Heart left ventricle (tissue), 16 donors: ENCODE data around the gene INTS6L. TPM values are rescaled to one million over a fixed set of nuclear protein-coding genes. Genes with fewer than 3 reads are reported as not detected.

Source experiments
- ATAC-seq, 4 donors: fragments of 200-7000 bp; cut with Tn5 transposase; one replicate each; pipeline ENCODE4 v1.9.1; 2020 to 2022; ENCODE audit warnings: moderate library complexity in 4 of 4, mild to moderate bottlenecking in 3 of 4, moderate number of reproducible peaks in 1 of 4
- DNase-seq, 5 donors: peaks; one replicate each; pipeline ENCODE4 v3.0.0-alpha.2; 2020
- H3K27ac ChIP-seq, 12 donors: fragments of 200-600 bp; sonication (generic) in 4 of 12; one replicate each; pipeline versions ENCODE4 v1.5.0 to v1.8.0; 2016 to 2022; ENCODE audit warnings: mild to moderate bottlenecking in 2 of 12
- H3K27me3 ChIP-seq, 9 donors: fragments of 200-600 bp; sonication (generic) in 2 of 9; one replicate each; pipeline versions ENCODE4 v1.5.1 to v1.8.0; 2016 to 2022; ENCODE audit warnings: mild to moderate bottlenecking in 3 of 9
- H3K36me3 ChIP-seq, 9 donors: fragments of 200-600 bp; sonication (generic) in 2 of 9; one replicate each; pipeline versions ENCODE4 v1.5.0 to v1.8.0; 2018 to 2022; ENCODE audit warnings: mild to moderate bottlenecking in 2 of 9
- H3K4me1 ChIP-seq, 12 donors: fragments of 200-600 bp; sonication (generic) in 4 of 12; one replicate each; pipeline versions ENCODE4 v1.5.0 to v1.8.0; 2016 to 2022; ENCODE audit warnings: mild to moderate bottlenecking in 3 of 12
- H3K4me3 ChIP-seq, 12 donors: fragments of 200-600 bp; sonication (generic) in 4 of 12; one replicate each; pipeline versions ENCODE4 v1.5.0 to v1.8.0; 2017 to 2022; ENCODE audit warnings: mild to moderate bottlenecking in 9 of 12, moderate library complexity in 4 of 12
- H3K9me3 ChIP-seq, 12 donors: fragments of 200-600 bp; sonication (generic) in 4 of 12; one replicate each; pipeline versions ENCODE4 v1.5.0 to v1.8.0; 2016 to 2022; ENCODE audit warnings: mild to moderate bottlenecking in 1 of 12
- POLR2A ChIP-seq, 2 donors: fragments of 450-650 bp; IDR thresholded peaks; one replicate each; pipeline ENCODE4 v1.6.1; 2017; ENCODE audit warnings: antibody characterized with exemption in 2 of 2, mild to moderate bottlenecking in 2 of 2, moderate library complexity in 2 of 2
- WGBS, 4 donors: extraction: QIAGEN DNeasy Blood & Tissue Kit in 2 of 4; methylation state at CpG; one replicate each; pipeline versions ENCODE4 v1.1.5 to v1.1.7; 2013 to 2018; 5-methylcytosine and 5-hydroxymethylcytosine counted together
- intact Hi-C, 10 donors: fragments of 100-400 bp; cut with DNase I; formaldehyde crosslinking; loops; one replicate each; pipeline versions ENCODE4 v1.11.1 to v1.14.2; 2022
- polyA plus RNA-seq, 2 donors: library from polyadenylated mRNA; stranded (reverse); fragments of 200-250 nt; gene quantifications; one replicate each; pipeline ENCODE4 v1.2.3, GENCODE V29; 2013
- total RNA-seq, 9 donors: library from RNA; depleted of rRNA in 2 of 9; stranded (reverse); fragments of >200 nt in 2 of 9; fragmentation: NEBNext Ultra II Directional in 3 of 9; extraction: Animal tissue kit (Norgen Biotek cat#: 25700) in 3 of 9; gene quantifications; one replicate each; pipeline versions ENCODE4 v1.1.0 to v1.2.4, GENCODE V29; 2016 to 2023
- TF ChIP-seq, protein P1 (sequence below), 12 donors: fragments of 200-600 bp; sonication (generic) in 4 of 12; IDR thresholded peaks; one replicate each; pipeline versions ENCODE4 v1.5.0 to v1.8.0; 2018 to 2022; ENCODE audit warnings: antibody characterized with exemption in 12 of 12, mild to moderate bottlenecking in 5 of 12
- donor health status: ischemic (EF 13 %, LVEDD 7.1; RV severe dilation, severe dysfunction).
- donor health status: healthy with polysubstance abuse.
- donor health status: DM: no; HTN: yes; CAD: no.
- donor health status: DM: no; HTN: no; CAD: no.
- donor health status: ischemic (EF 25% LVEDD 6.9; RV normal size, moderate dysfunction).
- donor health status: ischemic (EF 25% LVEDD 5.7; RV mildly dilated, moderate dysfunction).
- donor health status: healthy.
- donor health status: DM: yes; HTN: yes; CAD: no.
- donor health status: ischemic (EF 35%, LVEDD 5.7; RV mildly dilated, moderate dysfunction).
- donor health status: nonischemic (EF 11% LVEDD 7.7; RV severe dilation, severe dysfunction).
- donor health status: DM: yes; HTN: yes; CAD: no.
- donor health status: PGD.
- donor health status: ischemic (EF 29% LVEDD 5.4; RV normal size, mild dysfunction).
- donor health status: nonischemic (EF 23%, LVEDD 6.1; RV moderate dilation, normal function).

Gene INTS6L
- total and polyA plus RNA-seq, 11 donors, result 1.4 to 5.9 (median 2.6) TPM

DNA sequence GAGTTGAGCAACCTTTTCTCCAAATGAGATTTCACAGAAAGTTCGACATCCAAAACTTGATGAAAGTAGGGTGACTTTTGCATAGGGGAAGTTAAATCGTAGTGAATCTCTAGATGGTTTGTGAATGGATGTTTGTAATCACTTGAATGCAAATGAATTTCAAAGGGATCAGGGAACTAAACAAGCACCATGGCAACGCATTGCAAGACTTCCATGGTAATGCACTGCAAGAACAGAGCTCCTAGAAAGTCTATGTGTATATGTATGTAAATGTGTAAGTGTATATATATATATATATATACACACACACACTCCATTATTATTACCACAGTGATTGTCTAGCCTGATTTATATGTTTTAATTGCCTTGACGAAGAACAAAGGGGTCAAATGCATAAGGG is 27.3 kb downstream of the INTS6L start:
- TF ChIP-seq, protein P1, sequence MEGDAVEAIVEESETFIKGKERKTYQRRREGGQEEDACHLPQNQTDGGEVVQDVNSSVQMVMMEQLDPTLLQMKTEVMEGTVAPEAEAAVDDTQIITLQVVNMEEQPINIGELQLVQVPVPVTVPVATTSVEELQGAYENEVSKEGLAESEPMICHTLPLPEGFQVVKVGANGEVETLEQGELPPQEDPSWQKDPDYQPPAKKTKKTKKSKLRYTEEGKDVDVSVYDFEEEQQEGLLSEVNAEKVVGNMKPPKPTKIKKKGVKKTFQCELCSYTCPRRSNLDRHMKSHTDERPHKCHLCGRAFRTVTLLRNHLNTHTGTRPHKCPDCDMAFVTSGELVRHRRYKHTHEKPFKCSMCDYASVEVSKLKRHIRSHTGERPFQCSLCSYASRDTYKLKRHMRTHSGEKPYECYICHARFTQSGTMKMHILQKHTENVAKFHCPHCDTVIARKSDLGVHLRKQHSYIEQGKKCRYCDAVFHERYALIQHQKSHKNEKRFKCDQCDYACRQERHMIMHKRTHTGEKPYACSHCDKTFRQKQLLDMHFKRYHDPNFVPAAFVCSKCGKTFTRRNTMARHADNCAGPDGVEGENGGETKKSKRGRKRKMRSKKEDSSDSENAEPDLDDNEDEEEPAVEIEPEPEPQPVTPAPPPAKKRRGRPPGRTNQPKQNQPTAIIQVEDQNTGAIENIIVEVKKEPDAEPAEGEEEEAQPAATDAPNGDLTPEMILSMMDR (IDR thresholded peaks at IDR 0.05), result no peak
- intact Hi-C loops, result no loop called here
- no peak overlapping the region for H3K4me3 ChIP-seq
- H3K9me3 ChIP-seq, result no peaks in the 10 kb centered on the region
- peaks cover 0 to 3% (median 0%) of the 10 kb centered on the region in 9 donors for H3K27me3 ChIP-seq
- no peak for DNase-seq
- WGBS, 4 donors, result 65 to 95% (median 84%) methylated on average over 4 of the region's 4 CpGs
- no peak overlapping the region for H3K27ac ChIP-seq
- no peak for ATAC-seq
- peaks cover 0 to 30% (median 10%) of the 10 kb centered on the region in 9 donors for H3K36me3 ChIP-seq
- peaks cover 0 to 10% (median 0%) of the 10 kb centered on the region in 12 donors for H3K4me1 ChIP-seq

DNA sequence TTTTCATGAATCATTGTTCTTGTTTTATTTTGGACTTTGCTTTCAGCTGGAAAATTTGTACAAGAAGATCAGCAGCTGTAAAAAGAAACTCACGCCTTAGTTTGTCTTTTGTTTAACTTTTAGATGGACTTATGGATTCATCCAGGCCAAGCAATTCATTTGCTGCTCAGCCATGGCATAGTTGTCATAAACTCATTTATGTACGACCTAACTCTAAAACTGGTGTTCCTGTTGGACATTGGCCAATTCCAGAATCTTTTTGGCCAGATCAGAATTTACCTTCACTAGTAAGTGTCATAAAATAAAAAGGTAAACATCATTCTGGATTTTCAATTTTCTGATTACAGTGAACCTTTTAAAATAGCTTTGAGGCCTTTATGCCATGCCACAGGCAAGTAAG is 29.1 kb downstream of the INTS6L start:
- WGBS, 4 donors, result 55 to 88% (median 75%) methylated on average over 2 of the region's 2 CpGs
- H3K27ac ChIP-seq, result no peak overlapping the region

DNA sequence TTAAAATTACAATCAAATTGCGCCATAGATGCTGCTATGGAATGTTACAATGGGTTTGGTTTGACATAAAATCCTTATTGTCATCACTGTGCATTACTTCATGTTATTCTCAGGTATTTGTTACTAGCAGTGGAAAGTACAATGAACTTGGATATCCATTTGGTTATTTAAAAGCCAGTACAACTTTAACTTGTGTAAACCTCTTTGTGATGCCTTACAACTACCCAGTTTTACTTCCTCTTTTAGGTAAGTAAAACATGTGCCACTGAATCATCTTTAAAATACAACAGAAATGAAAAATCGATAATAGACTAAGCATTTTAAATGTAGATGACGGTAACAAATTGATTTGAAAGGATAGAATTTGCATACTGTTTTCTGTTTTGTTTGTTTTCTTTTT is 35.6 kb downstream of the INTS6L start:
- 57 to 95% (median 80%) methylated on average over 3 of the region's 3 CpGs for WGBS, 4 donors
- intact Hi-C loops, result no loop called here
- H3K27ac ChIP-seq, result no peak overlapping the region
- H3K4me1 ChIP-seq, result no peaks in the 10 kb centered on the region
- ATAC-seq (no peak), DNase-seq (no peak)
- H3K27me3 ChIP-seq, result no peaks in the 10 kb centered on the region
- no peak overlapping the region for H3K4me3 ChIP-seq
- H3K36me3 ChIP-seq, result peaks cover 0 to 25% (median 6%) of the 10 kb centered on the region in 9 donors
- TF ChIP-seq, protein P1 (IDR thresholded peaks at IDR 0.05), result no peak
- no peak for TF ChIP-seq POLR2A (IDR thresholded peaks at IDR 0.05)
- H3K9me3 ChIP-seq, result no peaks in the 10 kb centered on the region

More for the DNA sequence above, 29.1 kb downstream of the INTS6L start:
- no peaks in the 10 kb centered on the region for H3K9me3 ChIP-seq
- intact Hi-C loops, result no loop called here
- no peak for TF ChIP-seq POLR2A (IDR thresholded peaks at IDR 0.05)
- TF ChIP-seq, protein P1 (IDR thresholded peaks at IDR 0.05), result no peak
- peaks cover 0 to 3% (median 0%) of the 10 kb centered on the region in 9 donors for H3K27me3 ChIP-seq
- H3K36me3 ChIP-seq, result peaks cover 0 to 38% (median 10%) of the 10 kb centered on the region in 9 donors
- ATAC-seq (no peak), DNase-seq (no peak)
- H3K4me1 ChIP-seq, result peaks cover 0 to 5% (median 0%) of the 10 kb centered on the region in 12 donors
- H3K4me3 ChIP-seq, result no peak overlapping the region

DNA sequence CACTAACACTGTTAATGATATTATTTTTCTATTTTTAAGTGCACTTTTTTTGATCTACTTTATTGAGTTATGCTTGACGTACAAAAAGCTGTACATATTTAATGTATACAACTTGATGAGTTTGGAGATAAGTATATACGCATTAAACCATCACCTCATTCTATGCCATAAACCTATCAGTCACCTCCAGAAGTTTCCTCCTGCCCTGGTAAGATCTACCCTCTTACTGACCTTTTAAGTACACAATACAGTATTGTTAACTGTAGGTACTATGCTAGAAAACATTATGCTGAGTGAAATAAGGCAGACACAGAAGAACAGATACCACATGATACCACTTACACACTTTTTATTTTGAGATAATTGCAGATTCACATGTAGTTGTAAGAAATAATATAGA is 36.9 kb downstream of the INTS6L start:
- Histone ChIP-seq H3K36me3 (peaks cover 0 to 19% (median 0%) of the 10 kb centered on the region in 9 donors), H3K27ac (no peak overlapping the region), H3K4me3 (no peak overlapping the region), H3K27me3 (no peaks in the 10 kb centered on the region), H3K9me3 (no peaks in the 10 kb centered on the region), H3K4me1 (no peaks in the 10 kb centered on the region)
- 80 to 93% (median 90%) methylated on average over 2 of the region's 2 CpGs for WGBS, 4 donors
- TF ChIP-seq, protein P1 (IDR thresholded peaks at IDR 0.05), result no peak
- TF ChIP-seq POLR2A (IDR thresholded peaks at IDR 0.05), result no peak
- intact Hi-C loops, result no loop called here
- DNase-seq (no peak), ATAC-seq (no peak)
